GM10248 (cell line): Measurements from ENCODE around the gene SPATS2L.
A peak's percentile ranks its signal among the peaks of the same experiment; 100 is the strongest.

Experiments
- CTCF ChIA-PET: fragments of 300-600 bp; sonication (Branson Sonifier 250); formaldehyde crosslinking; extraction: SDS; loops from one replicate; lab custom pipeline; 2021; ENCODE audit warnings: antibody characterized with exemption; lab: Yijun Ruan, JAX
- POLR2A ChIA-PET: fragments of 350-650 bp; sonication (Branson Sonifier 250); formaldehyde crosslinking; extraction: SDS; loops from one replicate; lab custom pipeline; 2020; ENCODE audit warnings: antibody characterized with exemption; lab: Yijun Ruan, JAX
- DNase-seq: peaks from one replicate; pipeline ENCODE4 v3.0.0; 2012; ENCODE audit errors: extremely low spot score
- TF ChIP-seq, protein P1 (sequence below): IDR thresholded peaks from 2 replicates; pipeline ENCODE4 v1.5.1; 2012; ENCODE audit warnings: mild to moderate bottlenecking, low read depth; ENCODE audit errors: extremely low read depth, missing control alignments, control extremely low read depth

Gene SPATS2L

DNA sequence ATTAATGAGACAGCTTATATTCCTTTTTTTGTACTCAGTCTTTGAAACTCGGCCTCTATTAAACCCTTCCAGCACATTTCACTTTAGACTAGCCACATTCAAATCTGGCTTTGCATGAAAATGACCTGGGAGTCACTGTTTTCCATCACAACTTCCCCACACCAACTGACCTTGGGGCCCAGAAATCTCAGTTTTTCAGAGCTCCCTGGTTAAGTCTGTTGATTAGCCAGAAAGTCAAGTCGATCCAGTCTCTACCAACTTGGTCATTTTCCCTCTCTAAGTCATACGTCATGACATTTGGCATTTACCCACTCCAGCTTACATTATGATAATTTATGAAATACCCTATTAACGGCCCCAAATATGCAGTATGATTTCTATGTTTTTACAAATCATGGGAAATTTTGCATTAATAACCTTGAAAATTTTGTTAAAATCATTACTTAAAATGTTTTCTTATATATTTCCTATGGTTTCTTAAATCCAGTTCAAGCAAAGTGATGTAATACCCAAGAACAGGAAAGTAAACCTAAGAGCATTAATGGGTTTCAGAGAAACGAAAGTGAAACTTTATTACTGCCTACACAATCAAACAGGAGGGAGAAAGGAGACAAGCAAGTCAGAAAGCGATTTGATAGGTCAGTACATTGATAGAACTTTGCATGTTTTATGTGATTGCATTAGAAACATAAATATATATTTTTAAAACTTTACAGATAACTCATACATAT lies 77.1 kb downstream of the SPATS2L start:
- CTCF ChIA-PET: interaction anchor here (1.8 kb wide), 1 partner anchor 12 kb away, joined by 4 read pairs; no protein-coding TSS in a partner anchor
- peak; percentile 53 for DNase-seq
- TF ChIP-seq, protein P1, sequence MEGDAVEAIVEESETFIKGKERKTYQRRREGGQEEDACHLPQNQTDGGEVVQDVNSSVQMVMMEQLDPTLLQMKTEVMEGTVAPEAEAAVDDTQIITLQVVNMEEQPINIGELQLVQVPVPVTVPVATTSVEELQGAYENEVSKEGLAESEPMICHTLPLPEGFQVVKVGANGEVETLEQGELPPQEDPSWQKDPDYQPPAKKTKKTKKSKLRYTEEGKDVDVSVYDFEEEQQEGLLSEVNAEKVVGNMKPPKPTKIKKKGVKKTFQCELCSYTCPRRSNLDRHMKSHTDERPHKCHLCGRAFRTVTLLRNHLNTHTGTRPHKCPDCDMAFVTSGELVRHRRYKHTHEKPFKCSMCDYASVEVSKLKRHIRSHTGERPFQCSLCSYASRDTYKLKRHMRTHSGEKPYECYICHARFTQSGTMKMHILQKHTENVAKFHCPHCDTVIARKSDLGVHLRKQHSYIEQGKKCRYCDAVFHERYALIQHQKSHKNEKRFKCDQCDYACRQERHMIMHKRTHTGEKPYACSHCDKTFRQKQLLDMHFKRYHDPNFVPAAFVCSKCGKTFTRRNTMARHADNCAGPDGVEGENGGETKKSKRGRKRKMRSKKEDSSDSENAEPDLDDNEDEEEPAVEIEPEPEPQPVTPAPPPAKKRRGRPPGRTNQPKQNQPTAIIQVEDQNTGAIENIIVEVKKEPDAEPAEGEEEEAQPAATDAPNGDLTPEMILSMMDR: no peak
- POLR2A ChIA-PET: no interaction called here

DNA sequence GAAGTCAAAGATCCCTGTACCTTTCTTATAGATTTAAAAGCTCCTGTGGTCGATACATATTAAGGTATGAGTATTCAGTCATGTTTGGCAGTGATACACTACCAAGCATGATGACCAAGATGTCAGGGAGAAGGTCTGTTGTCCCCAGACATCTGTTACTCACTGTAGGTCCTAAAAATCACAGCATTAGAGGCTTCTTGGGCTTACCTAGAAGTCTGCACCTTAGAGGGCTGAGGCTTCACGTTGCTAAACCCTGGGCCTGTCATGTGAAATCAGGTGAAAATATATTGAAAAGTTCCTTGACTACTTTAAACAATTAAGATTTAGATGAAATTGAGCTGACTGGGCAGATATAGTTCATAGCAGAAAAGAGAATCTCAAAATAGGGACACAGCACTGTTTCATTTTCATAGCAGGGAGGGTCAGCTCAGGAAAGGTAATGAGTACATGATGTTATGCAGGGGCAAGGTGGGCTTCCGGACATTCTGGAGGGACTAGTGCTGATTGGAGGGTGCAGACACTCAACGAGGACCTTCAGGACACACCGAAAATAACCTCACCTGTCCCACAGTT lies 78.7 kb downstream of the SPATS2L start:
- ChIA-PET CTCF (interaction anchor here (0.9 to 1.3 kb wide), 3 partner anchors 39 to 96 kb away, joined by 3 to 5 read pairs (median 3); no protein-coding TSS in a partner anchor), POLR2A (no interaction called here)
- no peak for DNase-seq
- TF ChIP-seq, protein P1: no peak

DNA sequence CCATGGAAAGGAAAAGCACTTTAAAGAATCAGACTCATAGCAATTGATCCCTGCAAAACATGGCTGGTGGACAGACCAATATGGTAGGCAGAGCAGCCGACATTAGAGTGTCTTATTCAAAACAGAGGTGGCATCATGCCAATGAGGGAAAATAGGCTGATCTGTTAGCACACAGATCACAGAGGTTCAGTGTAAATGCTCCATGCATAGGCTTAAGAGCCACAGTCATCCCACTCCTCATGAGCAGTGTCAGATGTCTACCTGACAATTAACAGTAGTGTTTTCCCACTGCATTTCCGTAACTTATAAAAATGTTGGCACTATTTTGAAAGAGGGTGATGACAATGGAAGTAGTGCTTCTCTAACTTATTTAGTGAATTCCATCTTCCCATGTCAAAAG lies 86.7 kb downstream of the SPATS2L start:
- CTCF ChIA-PET: interaction anchor here (1.0 to 2.0 kb wide), 3 partner anchors 14 to 90 kb away, joined by 3 to 8 read pairs (median 6); no protein-coding TSS in a partner anchor
- DNase-seq: no peak
- TF ChIP-seq, protein P1: no peak
- POLR2A ChIA-PET: no interaction called here

DNA sequence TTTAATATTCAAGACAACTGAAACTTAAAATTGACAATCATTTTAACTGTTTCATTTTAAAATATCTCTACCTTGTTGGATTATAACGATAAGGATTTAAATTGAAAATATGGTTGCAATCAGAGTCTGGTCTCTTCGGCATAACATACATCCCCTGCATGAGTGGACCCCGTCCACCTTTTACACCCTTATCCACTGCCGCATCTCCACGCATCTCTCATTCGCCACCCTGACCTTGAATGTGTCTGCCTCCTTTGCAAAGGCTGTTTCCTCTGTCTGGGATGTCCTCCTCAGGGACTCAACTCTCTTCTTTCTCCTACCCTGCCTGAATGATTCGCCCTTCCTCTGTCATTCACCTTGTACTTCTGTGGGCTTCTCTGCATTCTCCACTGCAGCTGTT lies 87.6 kb downstream of the SPATS2L start:
- ChIA-PET CTCF (interaction anchor here (1.8 to 2.0 kb wide), 3 partner anchors 15 to 25 kb away, joined by 3 to 8 read pairs (median 6); no protein-coding TSS in a partner anchor), POLR2A (no interaction called here)
- TF ChIP-seq, protein P1: no peak
- no peak for DNase-seq

DNA sequence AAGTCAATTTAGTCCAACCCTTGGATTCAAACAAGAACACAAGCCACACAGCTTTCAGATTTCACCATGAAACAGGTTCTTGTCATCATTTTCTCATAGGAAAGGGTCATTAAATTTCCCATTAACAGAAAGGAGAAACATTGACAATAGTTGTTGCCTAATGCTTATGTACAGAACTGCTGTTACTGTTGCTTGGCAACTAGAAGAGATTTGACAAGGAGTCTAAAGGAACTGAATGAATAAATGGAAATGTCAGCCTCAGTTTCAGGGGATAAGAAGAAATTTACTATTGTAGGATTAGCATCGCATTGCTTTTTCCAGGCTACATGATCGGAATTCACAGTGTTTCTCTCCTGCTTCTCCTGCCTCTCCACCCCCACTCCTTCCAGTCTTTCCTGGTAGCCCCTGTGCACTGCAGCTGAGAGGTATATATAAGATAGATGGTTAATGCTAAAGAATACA lies 90.3 kb downstream of the SPATS2L start:
- TF ChIP-seq, protein P1: no peak
- no peak for DNase-seq
- POLR2A ChIA-PET: no interaction called here
- CTCF ChIA-PET: interaction anchor here (1.7 kb wide), 1 partner anchor 8 kb away, joined by 6 read pairs; no protein-coding TSS in a partner anchor

DNA sequence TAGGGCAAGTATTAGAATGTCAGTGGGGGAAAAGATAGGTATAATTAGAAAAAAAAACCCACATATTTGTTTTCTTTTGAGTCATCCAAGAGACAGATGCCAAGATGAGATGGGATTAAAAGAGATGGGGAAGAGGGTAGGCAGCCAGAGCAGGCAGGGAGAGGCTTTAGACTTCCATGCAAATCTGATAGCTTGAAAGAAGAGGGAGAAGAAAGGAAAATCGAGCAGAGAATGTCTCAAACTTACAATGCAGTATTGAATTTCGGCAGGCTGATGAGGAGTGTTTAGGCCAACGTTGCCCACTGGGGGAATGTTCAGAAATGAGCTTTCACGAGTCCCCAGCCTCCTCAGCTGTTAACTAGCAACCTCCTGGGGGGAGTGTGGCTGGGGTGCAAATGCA lies 91.3 kb downstream of the SPATS2L start:
- no peak for DNase-seq
- TF ChIP-seq, protein P1: no peak
- ChIA-PET CTCF (interaction anchor here (1.0 to 1.7 kb wide), 3 partner anchors 9 to 89 kb away, joined by 3 to 6 read pairs (median 3); no protein-coding TSS in a partner anchor), POLR2A (no interaction called here)
